Neural progenitor cell (in vitro differentiated cells): ENCODE measurements around the gene AGBL4.

Source experiments
- CTCF ChIP-seq: fragments of 200-600 bp; sonication (generic); IDR thresholded peaks from 2 replicates; pipeline ENCODE4 v1.5.1; 2017; ENCODE audit warnings: antibody characterized with exemption, mild to moderate bottlenecking
- EZH2 ChIP-seq: fragments of 200-600 bp; sonication (generic); IDR thresholded peaks from 2 replicates; pipeline ENCODE4 v1.6.1; 2017; ENCODE audit warnings: antibody characterized with exemption, mild to moderate bottlenecking, moderate library complexity
- EZH2phosphoT487 ChIP-seq: fragments of 200-600 bp; sonication (generic); IDR thresholded peaks from 2 replicates; pipeline ENCODE4 v1.6.1; 2017; ENCODE audit warnings: antibody characterized with exemption

GRCh38 chr1:48548985-48549384 is 1474.8 kb downstream of the AGBL4 start:
- TF ChIP-seq CTCF, result no peak
- no peak for TF ChIP-seq EZH2
- no peak for TF ChIP-seq EZH2phosphoT487
